IMR-90 (cell line): Measurements from ENCODE around the gene THAP2. TPM values are rescaled to one million over a fixed set of nuclear protein-coding genes. Genes with fewer than 3 reads are reported as not detected.

ENCODE experiments used
- ATAC-seq: fragments of 200-7000 bp; cut with Tn5 transposase; 2 replicates; pipeline ENCODE4 v1.9.1; 2020; ENCODE audit warnings: low read depth, mild to moderate bottlenecking, moderate library complexity
- BruUV-seq: library from RNA; stranded (reverse); fragments of 400-500 nt; replicated peaks from 2 replicates; lab custom pipeline; 2021; lab: Mats Ljungman, UMichigan
- CTCF ChIA-PET: fragments of 300-600 bp; formaldehyde crosslinking; extraction: SDS; loops from one replicate; lab custom pipeline; 2021; ENCODE audit warnings: antibody characterized with exemption; lab: Yijun Ruan, JAX
- POLR2A ChIA-PET: fragments of 300-600 bp; sonication (Branson Sonifier 250); formaldehyde crosslinking; loops from one replicate; lab custom pipeline; 2022; ENCODE audit warnings: antibody characterized with exemption; ENCODE audit not compliant: unreplicated experiment; lab: Charles Lee
- DNase-seq: peaks from one replicate; pipeline ENCODE4 v3.0.0; 2013
- H2AFZ ChIP-seq: replicated peaks from 2 replicates; pipeline ENCODE3; 2013; ENCODE audit warnings: low read length, mild to moderate bottlenecking; ENCODE audit not compliant: poor library complexity
- H2AK5ac ChIP-seq: 2 replicates; pipeline ENCODE4 v1.6.1; 2013; ENCODE audit warnings: low read depth, low read length, inconsistent platforms
- H2AK9ac ChIP-seq: replicated peaks from 2 replicates; pipeline ENCODE3; 2013; ENCODE audit warnings: mild to moderate bottlenecking, low read depth, low read length, moderate library complexity; ENCODE audit not compliant: poor library complexity
- H2BK120ac ChIP-seq: 2 replicates; pipeline ENCODE4 v1.6.1; 2013; ENCODE audit warnings: low read depth, low read length, inconsistent platforms
- H2BK15ac ChIP-seq: 3 replicates; pipeline ENCODE4 v1.6.1; 2013; ENCODE audit warnings: low read depth, low read length, inconsistent platforms
- H2BK20ac ChIP-seq: 2 replicates; pipeline ENCODE4 v1.6.1; 2013; ENCODE audit warnings: low read depth, mild to moderate bottlenecking, inconsistent platforms, low read length, moderate library complexity
- H2BK5ac ChIP-seq: 2 replicates; pipeline ENCODE4 v1.6.1; 2013; ENCODE audit warnings: mild to moderate bottlenecking, low read depth, low read length, inconsistent platforms; ENCODE audit not compliant: poor library complexity, severe bottlenecking
- H3K14ac ChIP-seq: replicated peaks from 2 replicates; pipeline ENCODE4 v1.6.1; 2013; ENCODE audit warnings: low read depth, low read length, inconsistent platforms
- H3K18ac ChIP-seq: 2 replicates; pipeline ENCODE4 v1.6.1; 2013; ENCODE audit warnings: low read depth, low read length, control low read depth
- H3K23ac ChIP-seq: 2 replicates; pipeline ENCODE4 v1.6.1; 2013; ENCODE audit warnings: low read depth, low read length, inconsistent platforms
- H3K27ac ChIP-seq: 2 replicates; pipeline ENCODE4 v1.5.1; 2013; ENCODE audit warnings: mild to moderate bottlenecking, control low read depth, low read length; ENCODE audit not compliant: insufficient read depth
- H3K27me3 ChIP-seq: 2 replicates; pipeline ENCODE4 v1.6.1; 2013; ENCODE audit warnings: low read length; ENCODE audit not compliant: control insufficient read depth, insufficient read depth
- H3K36me3 ChIP-seq: 2 replicates; pipeline ENCODE4 v1.6.1; 2013; ENCODE audit warnings: low read length, mixed read lengths; ENCODE audit not compliant: control insufficient read depth, insufficient read depth
- H3K4ac ChIP-seq: 2 replicates; pipeline ENCODE4 v1.6.1; 2013; ENCODE audit warnings: low read depth, low read length, inconsistent platforms
- H3K4me1 ChIP-seq: 2 replicates; pipeline ENCODE4 v1.6.1; 2013; ENCODE audit warnings: low read length, mixed read lengths; ENCODE audit not compliant: control insufficient read depth, insufficient read depth
- H3K4me2 ChIP-seq: 2 replicates; pipeline ENCODE4 v1.6.1; 2013; ENCODE audit warnings: low read depth, mild to moderate bottlenecking, control low read depth, low read length, moderate library complexity
- H3K4me3 ChIP-seq: 2 replicates; pipeline ENCODE4 v1.5.1; 2013; ENCODE audit warnings: low read depth, mild to moderate bottlenecking, control low read depth, low read length, moderate library complexity; ENCODE audit not compliant: insufficient read depth
- H3K56ac ChIP-seq: 2 replicates; pipeline ENCODE4 v1.6.1; 2013; ENCODE audit warnings: low read length, inconsistent platforms; ENCODE audit not compliant: insufficient read depth; ENCODE audit errors: extremely low read depth
- H3K79me1 ChIP-seq, 2 experiments: 2 replicates each; pipeline ENCODE4 v1.6.1; 2013; ENCODE audit warnings: low read length in 2 of 2, inconsistent platforms in 1 of 2, low read depth in 1 of 2
- H3K9ac ChIP-seq: 2 replicates; pipeline ENCODE4 v1.6.1; 2013; ENCODE audit warnings: low read depth, low read length, control low read depth
- H3K9me1 ChIP-seq: 2 replicates; pipeline ENCODE4 v1.6.1; 2013; ENCODE audit warnings: low read length, inconsistent platforms; ENCODE audit not compliant: insufficient read depth
- H3K9me3 ChIP-seq: 2 replicates; pipeline ENCODE4 v1.6.1; 2013; ENCODE audit warnings: low read length; ENCODE audit not compliant: control insufficient read depth, insufficient read depth
- H4K20me1 ChIP-seq: 2 replicates; pipeline ENCODE4 v1.6.1; 2013; ENCODE audit warnings: low read length, inconsistent platforms; ENCODE audit not compliant: insufficient read depth
- H4K5ac ChIP-seq: 2 replicates; pipeline ENCODE4 v1.6.1; 2013; ENCODE audit warnings: mild to moderate bottlenecking, low read depth, low read length, control low read depth
- H4K8ac ChIP-seq, 2 experiments: 2 replicates each; pipeline ENCODE4 v1.6.1; 2013; ENCODE audit warnings: low read depth in 2 of 2, low read length in 2 of 2, control low read depth in 1 of 2, inconsistent platforms in 1 of 2
- H4K91ac ChIP-seq: 2 replicates; pipeline ENCODE4 v1.6.1; 2013; ENCODE audit warnings: low read depth, low read length, inconsistent platforms; ENCODE audit not compliant: insufficient read depth
- BHLHE40 ChIP-seq: fragments of 150-350 bp; IDR thresholded peaks from 2 replicates; pipeline ENCODE4 v1.6.1; 2016; ENCODE audit warnings: mild to moderate bottlenecking, low read depth, low read length
- CHD1 ChIP-seq: IDR thresholded peaks from 2 replicates; pipeline ENCODE4 v1.6.1; 2012; ENCODE audit warnings: low read depth, low read length, improper control_type of control experiment
- CTCF ChIP-seq: conservative IDR thresholded peaks from 2 replicates; pipeline ENCODE4 v1.5.1; 2012; ENCODE audit warnings: mild to moderate bottlenecking, low read depth, low read length, improper control_type of control experiment
- ELK1 ChIP-seq: fragments of 150-350 bp; IDR thresholded peaks from 2 replicates; pipeline ENCODE4 v1.6.1; 2016; ENCODE audit warnings: low read depth, mild to moderate bottlenecking, low read length, moderate library complexity, borderline replicate concordance
- MAFK ChIP-seq: IDR thresholded peaks from 2 replicates; pipeline ENCODE4 v1.6.1; 2012; ENCODE audit warnings: low read depth, low read length, improper control_type of control experiment
- MXI1 ChIP-seq: IDR thresholded peaks from 2 replicates; pipeline ENCODE4 v1.6.1; 2012; ENCODE audit warnings: low read depth, mild to moderate bottlenecking, low read length, moderate library complexity, borderline replicate concordance
- RAD21 ChIP-seq: IDR thresholded peaks from 2 replicates; pipeline ENCODE4 v1.6.1; 2012; ENCODE audit warnings: low read length, improper control_type of control experiment
- RCOR1 ChIP-seq: IDR thresholded peaks from 2 replicates; pipeline ENCODE4 v1.6.1; 2012; ENCODE audit warnings: mild to moderate bottlenecking, low read length, improper control_type of control experiment; ENCODE audit not compliant: insufficient replicate concordance
- SMC3 ChIP-seq: fragments of 150-350 bp; IDR thresholded peaks from 2 replicates; pipeline ENCODE4 v1.6.1; 2016; ENCODE audit warnings: low read depth, mild to moderate bottlenecking, antibody characterized with exemption, low read length, moderate library complexity
- USF2 ChIP-seq: fragments of 150-350 bp; IDR thresholded peaks from 2 replicates; pipeline ENCODE4 v1.6.1; 2017; ENCODE audit warnings: mild to moderate bottlenecking, antibody characterized with exemption, low read length, low read depth
- WGBS, 2 experiments: methylation state at CpG; one replicate each; pipeline versions ENCODE4 v1.1.5 to v1.1.7; 2013; ENCODE audit warnings: missing lambda C conversion rate in 2 of 2; ENCODE audit not compliant: insufficient read length in 1 of 2; ENCODE audit errors: extremely low coverage in 2 of 2; 5-methylcytosine and 5-hydroxymethylcytosine counted together
- dilution Hi-C: fragments of 300-500 bp; cut with HindIII; formaldehyde crosslinking; loops from one replicate; pipeline ENCODE4 v1.14.3; 2018; ENCODE audit warnings: low sequenced_read_pairs; ENCODE audit not compliant: unreplicated experiment
- in situ Hi-C: fragments of 300-500 bp; cut with MboI; formaldehyde crosslinking; loops from 3 replicates; pipeline ENCODE4 v1.14.3; 2019; ENCODE audit warnings: low sequenced_read_pairs, inconsistent platforms, mixed read lengths
- intact Hi-C: fragments of 100-400 bp; cut with micrococcal nuclease; formaldehyde crosslinking; loops from 2 replicates; pipeline ENCODE4 v1.10.0; 2022
- polyA plus RNA-seq, 3 experiments: library from polyadenylated mRNA; depleted of rRNA; stranded (reverse); fragments of >200 nt; gene quantifications; 2 replicates each; pipeline ENCODE4 v1.2.3, GENCODE V29; 2012; ENCODE audit warnings: low replicate concordance in 1 of 3
- total RNA-seq: library from RNA; depleted of rRNA; stranded (reverse); fragments of >200 nt; gene quantifications from 2 replicates; pipeline ENCODE4 v1.2.3, GENCODE V29; 2012

Gene THAP2
- total and polyA plus RNA-seq, 2 of the 4 experiments (the other 2 are of a cell fraction) = 1.4 to 2.5 TPM

- H4K20me1 ChIP-seq = peaks cover 37% of the 10 kb centered on the region
- POLR2A ChIA-PET = no interaction called here
Observed at GRCh38 chr12:71645268-71645667, 18.8 kb upstream of the THAP2 start.

More at GRCh38 chr12:71645268-71645667, 18.8 kb upstream of the THAP2 start:
- DNase-seq = no peak
- TF ChIP-seq USF2 (no peak), CHD1 (no peak), MXI1 (no peak), CTCF (no peak), MAFK (no peak), RAD21 (no peak), BHLHE40 (no peak), ELK1 (no peak), SMC3 (no peak), RCOR1 (no peak)
- Histone ChIP-seq H4K8ac (no peak overlapping the region), H3K9me1 (peaks cover 2% of the 10 kb centered on the region; the same call in 1 of the 2 replicates), H3K9me3 (no peaks in the 10 kb centered on the region), H3K79me1 (peaks cover 18 to 22% of the 10 kb centered on the region in 2 experiments), H3K36me3 (peaks cover 54% of the 10 kb centered on the region), H3K27ac (no peak overlapping the region), H3K4ac (no peak overlapping the region), H3K9ac (no peak overlapping the region), H4K91ac (no peak overlapping the region), H3K4me3 (no peak overlapping the region), H2AK9ac (no peak overlapping the region), H4K5ac (no peak overlapping the region), H3K23ac (no peak overlapping the region), H2BK20ac (no peak overlapping the region), H2AK5ac (no peak overlapping the region), H2BK120ac (no peak overlapping the region), H2BK15ac (no peak overlapping the region), H3K4me2 (no peak overlapping the region), H3K56ac (no peak overlapping the region), H3K27me3 (no peaks in the 10 kb centered on the region), H2AFZ (no peak overlapping the region), H3K4me1 (no peaks in the 10 kb centered on the region), H3K18ac (no peak overlapping the region), H2BK5ac (no peak overlapping the region), H3K14ac (no peak overlapping the region)
- no TSS peak for BruUV-seq
- dilution Hi-C loops = no loop called here
- no CpG with 5 or more reads among the region's 3 CpGs for WGBS, 2 experiments
- no peak for ATAC-seq
- intact Hi-C loops = loop anchor here (5.0 kb wide), 1 partner anchor 33 kb away; no protein-coding TSS in a partner anchor
- in situ Hi-C loops = no loop called here
- CTCF ChIA-PET = no interaction called here
